Kidney (tissue), 14 donors: Measurements from ENCODE around the gene QPCTL. TPM values are rescaled to one million over a fixed set of nuclear protein-coding genes. Genes with fewer than 3 reads are reported as not detected.

ENCODE experiments used
- DNase-seq, 5 donors: peaks; one replicate each; pipeline ENCODE4 v3.0.0-alpha.2; 2013 to 2020
- FAIRE-seq: peaks from 2 replicates; lab custom pipeline; 2012; peaks lifted over from hg19 to GRCh38; lab: Jason Lieb, UNC
- H3K27ac ChIP-seq, 2 donors: one replicate each; pipeline ENCODE4 v1.7.0; 2013; ENCODE audit warnings: low read depth in 2 of 2, low read length in 2 of 2, inconsistent platforms in 1 of 2
- H3K27me3 ChIP-seq: one replicate; pipeline ENCODE4 v1.7.1; 2013; ENCODE audit warnings: low read length, inconsistent platforms; ENCODE audit not compliant: control insufficient read depth, insufficient read depth
- H3K36me3 ChIP-seq, 3 donors: one replicate each; pipeline versions ENCODE4 v1.7.0 to v1.7.1; 2013; ENCODE audit warnings: low read length in 3 of 3, control low read depth in 1 of 3, inconsistent platforms in 1 of 3; ENCODE audit not compliant: insufficient read depth in 3 of 3, control insufficient read depth in 2 of 3
- H3K4me1 ChIP-seq, 3 donors: one replicate each; pipeline versions ENCODE4 v1.7.0 to v1.7.1; 2013; ENCODE audit warnings: low read length in 3 of 3, inconsistent platforms in 1 of 3, low read depth in 1 of 3; ENCODE audit not compliant: control insufficient read depth in 2 of 3, insufficient read depth in 2 of 3
- H3K4me3 ChIP-seq, 3 donors: one replicate each; pipeline versions ENCODE4 v1.7.0 to v1.8.1; 2013; ENCODE audit warnings: low read length in 3 of 3, control low read depth in 1 of 3, inconsistent platforms in 1 of 3
- H3K9ac ChIP-seq, 3 donors: one replicate each; pipeline versions ENCODE4 v1.7.0 to v1.7.1; 2013; ENCODE audit warnings: low read length in 3 of 3, control low read depth in 1 of 3, inconsistent platforms in 1 of 3
- H3K9me3 ChIP-seq, 3 donors: one replicate each; pipeline versions ENCODE4 v1.7.0 to v1.7.1; 2013; ENCODE audit warnings: low read length in 3 of 3, control low read depth in 1 of 3, inconsistent platforms in 1 of 3; ENCODE audit not compliant: control insufficient read depth in 2 of 3, insufficient read depth in 1 of 3
- intact Hi-C: fragments of 100-400 bp; cut with DNase I; formaldehyde crosslinking; loops from one replicate; pipeline ENCODE4 v1.11.1; 2022
- polyA plus RNA-seq: library from polyadenylated mRNA; stranded (reverse); fragments of 350-450 nt; fragmentation: Illumina TruSeq; extraction: RNeasy Lipid Tissue Mini Kit (QIAGEN cat#74804); gene quantifications from one replicate; pipeline ENCODE4 v1.2.3, GENCODE V29; 2014; ENCODE audit warnings: low read depth, low replicate concordance; ENCODE audit not compliant: insufficient read depth
- total RNA-seq: library from RNA; stranded (reverse); fragmentation: NEBNext Ultra II Directional; extraction: Animal tissue kit (Norgen Biotek cat#: 25700); gene quantifications from one replicate; pipeline ENCODE4 v1.2.1, GENCODE V29; 2021
- TF ChIP-seq, protein P1 (sequence below): IDR thresholded peaks from 3 replicates; pipeline ENCODE4 v1.5.1; 2012; ENCODE audit warnings: mild to moderate bottlenecking, moderate library complexity, borderline replicate concordance; ENCODE audit not compliant: insufficient read depth; ENCODE audit errors: extremely low read depth
- donor health status: control.
- donor health status: control.
- donor health status: control.
- donor health status: control.
- donor health status: control.
- donor health status: DM: yes; HTN: yes; CAD: no.
- donor health status: Normal renal cell carcinoma (clear cell type).

Gene QPCTL
- total and polyA plus RNA-seq, 2 donors from 2014 or later = 6.8 to 8.0 TPM

DNA sequence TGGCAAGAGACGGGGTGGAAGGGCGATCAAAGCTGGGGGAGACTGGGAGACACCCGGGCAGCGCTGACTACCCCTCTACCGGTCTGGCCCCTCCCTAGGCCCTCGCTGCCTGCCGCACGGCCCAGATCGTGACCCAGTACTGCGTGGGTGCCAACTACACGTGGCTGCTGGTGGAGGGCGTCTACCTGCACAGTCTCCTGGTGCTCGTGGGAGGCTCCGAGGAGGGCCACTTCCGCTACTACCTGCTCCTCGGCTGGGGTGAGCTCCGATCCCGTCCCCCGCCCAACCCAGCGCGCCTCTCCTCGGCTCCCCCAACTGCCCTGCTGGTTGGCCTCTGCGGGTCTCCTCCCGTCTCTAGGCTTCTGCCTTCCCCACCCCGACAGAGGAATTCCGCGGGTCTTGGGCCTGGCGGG, 15.6 kb upstream of the QPCTL start:
- H3K27ac ChIP-seq = no peak overlapping the region
- intact Hi-C loops = no loop called here
- H3K36me3 ChIP-seq = no peaks in the 10 kb centered on the region
- no peaks in the 10 kb centered on the region for H3K9me3 ChIP-seq
- no peaks in the 10 kb centered on the region for H3K27me3 ChIP-seq
- H3K4me1 ChIP-seq = peaks cover 0 to 8% (median 5%) of the 10 kb centered on the region in 3 donors
- TF ChIP-seq, protein P1, sequence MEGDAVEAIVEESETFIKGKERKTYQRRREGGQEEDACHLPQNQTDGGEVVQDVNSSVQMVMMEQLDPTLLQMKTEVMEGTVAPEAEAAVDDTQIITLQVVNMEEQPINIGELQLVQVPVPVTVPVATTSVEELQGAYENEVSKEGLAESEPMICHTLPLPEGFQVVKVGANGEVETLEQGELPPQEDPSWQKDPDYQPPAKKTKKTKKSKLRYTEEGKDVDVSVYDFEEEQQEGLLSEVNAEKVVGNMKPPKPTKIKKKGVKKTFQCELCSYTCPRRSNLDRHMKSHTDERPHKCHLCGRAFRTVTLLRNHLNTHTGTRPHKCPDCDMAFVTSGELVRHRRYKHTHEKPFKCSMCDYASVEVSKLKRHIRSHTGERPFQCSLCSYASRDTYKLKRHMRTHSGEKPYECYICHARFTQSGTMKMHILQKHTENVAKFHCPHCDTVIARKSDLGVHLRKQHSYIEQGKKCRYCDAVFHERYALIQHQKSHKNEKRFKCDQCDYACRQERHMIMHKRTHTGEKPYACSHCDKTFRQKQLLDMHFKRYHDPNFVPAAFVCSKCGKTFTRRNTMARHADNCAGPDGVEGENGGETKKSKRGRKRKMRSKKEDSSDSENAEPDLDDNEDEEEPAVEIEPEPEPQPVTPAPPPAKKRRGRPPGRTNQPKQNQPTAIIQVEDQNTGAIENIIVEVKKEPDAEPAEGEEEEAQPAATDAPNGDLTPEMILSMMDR = no peak
- H3K9ac ChIP-seq = peak overlapping the region in 1 of 3 donors; percentile 19
- no peak for FAIRE-seq
- peak in 1 of 5 donors; percentile 82 for DNase-seq
- H3K4me3 ChIP-seq = no peak overlapping the region

DNA sequence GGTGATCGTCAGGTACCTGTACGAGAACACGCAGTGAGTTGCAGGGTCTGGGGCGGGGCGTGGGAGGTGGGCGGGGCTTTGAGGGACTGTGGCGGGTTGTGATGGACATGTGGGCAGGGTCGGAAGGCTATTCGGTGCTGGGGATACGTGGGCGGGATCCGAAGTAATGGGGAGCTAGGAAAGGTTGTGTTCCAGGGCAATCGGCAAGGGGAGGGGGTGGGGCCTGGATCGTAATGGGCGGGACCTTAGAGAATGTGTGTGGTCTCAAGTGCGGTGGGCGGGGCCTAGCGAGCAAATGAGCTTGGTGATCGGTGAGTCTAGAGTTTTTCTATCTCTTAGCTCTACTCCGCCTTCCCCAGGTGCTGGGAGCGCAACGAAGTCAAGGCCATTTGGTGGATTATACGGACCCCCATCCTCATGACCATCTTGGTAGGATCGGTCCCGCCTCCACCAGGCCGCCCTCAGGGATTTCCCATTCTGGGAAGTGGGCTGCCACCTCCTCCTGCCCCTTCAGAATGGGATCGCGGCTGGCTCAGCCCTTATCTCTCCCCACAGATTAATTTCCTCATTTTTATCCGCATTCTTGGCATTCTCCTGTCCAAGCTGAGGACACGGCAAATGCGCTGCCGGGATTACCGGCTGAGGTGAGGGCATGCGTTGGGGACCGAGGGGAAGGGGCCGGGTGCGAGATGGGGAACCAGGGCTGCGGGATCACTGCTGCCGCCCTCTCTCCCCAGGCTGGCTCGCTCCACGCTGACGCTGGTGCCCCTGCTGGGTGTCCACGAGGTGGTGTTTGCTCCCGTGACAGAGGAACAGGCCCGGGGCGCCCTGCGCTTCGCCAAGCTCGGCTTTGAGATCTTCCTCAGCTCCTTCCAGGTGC, 14.9 kb upstream of the QPCTL start:
- Histone ChIP-seq H3K9me3 (no peaks in the 10 kb centered on the region), H3K27me3 (no peaks in the 10 kb centered on the region), H3K27ac (no peak overlapping the region), H3K36me3 (no peaks in the 10 kb centered on the region), H3K9ac (no peak overlapping the region), H3K4me3 (peak overlapping the region in 1 of 3 donors; percentile 26), H3K4me1 (peaks cover 0 to 10% (median 5%) of the 10 kb centered on the region in 3 donors)
- FAIRE-seq = no peak
- DNase-seq = peak; percentile 90 to 96 (median 93)
- intact Hi-C loops = no loop called here
- TF ChIP-seq, protein P1 = no peak

DNA sequence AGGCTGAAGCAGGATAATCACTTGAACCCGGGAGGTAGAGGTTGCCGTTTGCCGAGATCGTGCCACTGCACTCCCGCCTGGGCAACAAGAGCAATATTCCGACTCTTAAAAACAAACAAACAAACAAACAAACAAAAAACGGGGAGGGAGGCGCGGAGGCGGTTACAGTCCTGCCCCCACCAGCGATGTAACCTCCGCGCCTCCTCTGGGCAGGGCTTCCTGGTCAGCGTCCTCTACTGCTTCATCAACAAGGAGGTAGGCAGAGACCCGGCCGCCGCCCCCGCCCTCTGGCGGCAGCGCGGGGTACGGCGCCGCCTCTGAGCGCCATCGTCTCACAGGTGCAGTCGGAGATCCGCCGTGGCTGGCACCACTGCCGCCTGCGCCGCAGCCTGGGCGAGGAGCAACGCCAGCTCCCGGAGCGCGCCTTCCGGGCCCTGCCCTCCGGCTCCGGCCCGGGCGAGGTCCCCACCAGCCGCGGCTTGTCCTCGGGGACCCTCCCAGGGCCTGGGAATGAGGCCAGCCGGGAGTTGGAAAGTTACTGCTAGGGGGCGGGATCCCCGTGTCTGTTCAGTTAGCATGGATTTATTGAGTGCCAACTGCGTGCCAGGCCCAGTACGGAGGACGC, 11.0 kb upstream of the QPCTL start:
- TF ChIP-seq, protein P1 = peak; percentile 88
- peak overlapping the region in 2 of 3 donors; percentile 32 to 40 for H3K9ac ChIP-seq
- H3K4me3 ChIP-seq = peak overlapping the region; percentile 36 to 54 (median 38)
- no peaks in the 10 kb centered on the region for H3K27me3 ChIP-seq
- peak; percentile 79 to 94 (median 88) for DNase-seq
- peaks cover 0 to 10% (median 5%) of the 10 kb centered on the region in 3 donors for H3K4me1 ChIP-seq
- H3K27ac ChIP-seq = peak overlapping the region; percentile 63 to 81
- H3K36me3 ChIP-seq = peaks cover 0 to 4% (median 3%) of the 10 kb centered on the region in 3 donors
- intact Hi-C loops = no loop called here
- no peaks in the 10 kb centered on the region for H3K9me3 ChIP-seq
- FAIRE-seq = no peak
